A673 (cell line): Measurements from ENCODE around the gene APOL1. TPM values are rescaled to one million over a fixed set of nuclear protein-coding genes. Genes with fewer than 3 reads are reported as not detected.

Experiments
- BruUV-seq: library from RNA; stranded (reverse); fragments of 400-500 nt; replicated peaks from 2 replicates; lab custom pipeline; 2021; lab: Mats Ljungman, UMichigan
- CTCF ChIA-PET: fragments of 300-600 bp; sonication (Branson Sonifier 250); formaldehyde crosslinking; loops from one replicate; lab custom pipeline; 2022; ENCODE audit warnings: antibody characterized with exemption; lab: Charles Lee
- POLR2A ChIA-PET: fragments of 300-600 bp; sonication (Branson Sonifier 250); formaldehyde crosslinking; loops from one replicate; lab custom pipeline; 2022; ENCODE audit warnings: antibody characterized with exemption; ENCODE audit not compliant: low non-redundant PET; lab: Charles Lee
- DNase-seq: peaks from one replicate; pipeline ENCODE4 v3.0.0-alpha.2; 2015; ENCODE audit warnings: low spot score
- H3K27ac ChIP-seq: fragments of 200-600 bp; sonication (generic); 2 replicates; pipeline ENCODE4 v1.5.1; 2016; ENCODE audit warnings: mixed run types, low read depth, mild to moderate bottlenecking, mixed read lengths, antibody characterized with exemption, low read length; ENCODE audit not compliant: poor library complexity, severe bottlenecking
- H3K27me3 ChIP-seq: fragments of 200-600 bp; sonication (generic); replicated peaks from 2 replicates; pipeline ENCODE4 v1.6.1; 2017; ENCODE audit warnings: mixed run types, low read depth, mild to moderate bottlenecking, mixed read lengths, antibody characterized with exemption, low read length; ENCODE audit not compliant: insufficient read depth, poor library complexity
- H3K36me3 ChIP-seq: fragments of 200-600 bp; sonication (generic); 2 replicates; pipeline ENCODE4 v1.6.1; 2016; ENCODE audit warnings: mixed run types, mild to moderate bottlenecking, mixed read lengths, antibody characterized with exemption, low read length; ENCODE audit not compliant: insufficient read depth, poor library complexity, severe bottlenecking
- H3K4me1 ChIP-seq: fragments of 200-600 bp; sonication (generic); 2 replicates; pipeline ENCODE4 v1.6.1; 2017; ENCODE audit warnings: mixed run types, mild to moderate bottlenecking, mixed read lengths, antibody characterized with exemption, low read length; ENCODE audit not compliant: insufficient read depth, poor library complexity, severe bottlenecking
- H3K4me3 ChIP-seq: fragments of 200-600 bp; sonication (generic); 2 replicates; pipeline ENCODE4 v1.5.1; 2016; ENCODE audit warnings: low read depth, mixed run types, mild to moderate bottlenecking, mixed read lengths, low read length; ENCODE audit not compliant: poor library complexity, severe bottlenecking
- H3K9me3 ChIP-seq: fragments of 200-600 bp; sonication (generic); 2 replicates; pipeline ENCODE4 v1.6.1; 2016; ENCODE audit warnings: mixed run types, low read depth, mild to moderate bottlenecking, mixed read lengths, antibody characterized with exemption, low read length; ENCODE audit not compliant: poor library complexity, severe bottlenecking
- EZH2 ChIP-seq: fragments of 200-600 bp; sonication (generic); IDR thresholded peaks from 2 replicates; pipeline ENCODE4 v1.6.1; 2017; ENCODE audit warnings: borderline replicate concordance, low read depth, mild to moderate bottlenecking, mixed read lengths, antibody characterized with exemption, low read length; ENCODE audit not compliant: poor library complexity, severe bottlenecking
- intact Hi-C: fragments of 100-400 bp; cut with micrococcal nuclease; formaldehyde crosslinking; loops from one replicate; pipeline ENCODE4 v1.10.0; 2022; ENCODE audit not compliant: unreplicated experiment
- total RNA-seq: library from RNA; stranded (reverse); gene quantifications from 2 replicates; pipeline ENCODE4 v1.2.3, GENCODE V29; 2021
- TF ChIP-seq, protein P1 (sequence below): fragments of 300-800, 200-600 bp; sonication (generic); conservative IDR thresholded peaks from 2 replicates; pipeline ENCODE4 v1.5.1; 2017; ENCODE audit warnings: low read depth, mild to moderate bottlenecking, antibody characterized with exemption, low read length, moderate library complexity, mixed read lengths

The APOL1 gene
- total RNA-seq, 1 experiment from 2014 or later = 0.30 TPM

DNA sequence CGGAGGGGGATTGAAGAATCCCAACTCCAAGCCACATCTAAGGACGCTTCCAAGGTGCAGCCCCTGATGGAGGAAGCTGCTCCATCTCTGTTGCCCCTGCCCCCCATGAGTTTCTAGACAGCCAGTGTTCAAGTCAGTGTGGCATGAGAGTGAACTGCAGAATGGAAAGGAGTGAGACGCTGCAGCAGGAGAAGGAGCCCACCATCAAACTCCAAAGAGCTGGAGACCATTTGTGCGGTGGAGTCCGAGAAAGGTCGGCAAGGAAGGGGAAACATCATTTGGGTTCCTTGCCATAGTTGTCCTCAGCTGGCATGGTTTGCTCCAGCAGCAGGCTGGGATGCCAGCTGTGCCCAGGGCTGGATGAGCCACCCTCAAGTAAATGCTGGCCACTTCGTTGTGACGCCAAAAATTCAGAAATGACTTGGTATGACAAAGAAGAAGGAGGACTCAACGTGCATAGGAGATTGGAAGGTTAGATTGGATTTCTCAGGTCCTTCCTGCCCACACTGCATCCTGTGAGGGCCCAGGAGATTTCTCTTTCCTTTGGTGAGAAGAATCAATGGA lies 30.0 kb upstream of the APOL1 start:
- TF ChIP-seq EZH2 = no peak
- TF ChIP-seq, protein P1, sequence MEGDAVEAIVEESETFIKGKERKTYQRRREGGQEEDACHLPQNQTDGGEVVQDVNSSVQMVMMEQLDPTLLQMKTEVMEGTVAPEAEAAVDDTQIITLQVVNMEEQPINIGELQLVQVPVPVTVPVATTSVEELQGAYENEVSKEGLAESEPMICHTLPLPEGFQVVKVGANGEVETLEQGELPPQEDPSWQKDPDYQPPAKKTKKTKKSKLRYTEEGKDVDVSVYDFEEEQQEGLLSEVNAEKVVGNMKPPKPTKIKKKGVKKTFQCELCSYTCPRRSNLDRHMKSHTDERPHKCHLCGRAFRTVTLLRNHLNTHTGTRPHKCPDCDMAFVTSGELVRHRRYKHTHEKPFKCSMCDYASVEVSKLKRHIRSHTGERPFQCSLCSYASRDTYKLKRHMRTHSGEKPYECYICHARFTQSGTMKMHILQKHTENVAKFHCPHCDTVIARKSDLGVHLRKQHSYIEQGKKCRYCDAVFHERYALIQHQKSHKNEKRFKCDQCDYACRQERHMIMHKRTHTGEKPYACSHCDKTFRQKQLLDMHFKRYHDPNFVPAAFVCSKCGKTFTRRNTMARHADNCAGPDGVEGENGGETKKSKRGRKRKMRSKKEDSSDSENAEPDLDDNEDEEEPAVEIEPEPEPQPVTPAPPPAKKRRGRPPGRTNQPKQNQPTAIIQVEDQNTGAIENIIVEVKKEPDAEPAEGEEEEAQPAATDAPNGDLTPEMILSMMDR = no peak
- POLR2A ChIA-PET = no interaction called here

DNA sequence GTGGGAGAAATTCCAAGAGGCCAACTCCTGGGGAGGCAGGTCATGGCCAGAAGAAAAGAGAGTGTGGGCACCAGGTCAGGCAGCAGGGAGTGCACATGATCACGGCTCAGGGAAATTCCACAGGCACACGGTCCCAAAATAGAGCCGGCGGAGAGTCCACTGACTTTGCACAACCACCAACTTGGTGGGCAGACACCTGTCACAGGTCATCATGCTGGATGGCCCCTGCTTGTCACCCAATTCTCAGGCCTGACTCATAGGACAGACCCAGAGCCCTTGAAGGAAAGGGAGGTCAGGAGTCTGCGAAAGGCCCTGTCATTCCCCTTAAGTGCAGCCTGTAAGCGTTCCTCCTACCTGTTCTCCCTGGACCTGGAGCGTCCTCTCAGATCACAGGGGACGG lies 29.4 kb upstream of the APOL1 start:
- intact Hi-C loops = loop anchor here (5.0 kb wide), 1 partner anchor 76 kb away; no protein-coding TSS in a partner anchor
- no TSS peak for BruUV-seq

More for the DNA sequence above, 30.0 kb upstream of the APOL1 start:
- CTCF ChIA-PET = no interaction called here
- peaks cover 2% of the 10 kb centered on the region for H3K36me3 ChIP-seq
- no TSS peak for BruUV-seq
- intact Hi-C loops = loop anchor here (5.0 kb wide), 1 partner anchor 76 kb away; no protein-coding TSS in a partner anchor
- no peaks in the 10 kb centered on the region for H3K4me1 ChIP-seq
- H3K27me3 ChIP-seq = no peaks in the 10 kb centered on the region
- H3K9me3 ChIP-seq = no peaks in the 10 kb centered on the region
- no peak for DNase-seq
- H3K27ac ChIP-seq = no peak overlapping the region
- no peak overlapping the region for H3K4me3 ChIP-seq

DNA sequence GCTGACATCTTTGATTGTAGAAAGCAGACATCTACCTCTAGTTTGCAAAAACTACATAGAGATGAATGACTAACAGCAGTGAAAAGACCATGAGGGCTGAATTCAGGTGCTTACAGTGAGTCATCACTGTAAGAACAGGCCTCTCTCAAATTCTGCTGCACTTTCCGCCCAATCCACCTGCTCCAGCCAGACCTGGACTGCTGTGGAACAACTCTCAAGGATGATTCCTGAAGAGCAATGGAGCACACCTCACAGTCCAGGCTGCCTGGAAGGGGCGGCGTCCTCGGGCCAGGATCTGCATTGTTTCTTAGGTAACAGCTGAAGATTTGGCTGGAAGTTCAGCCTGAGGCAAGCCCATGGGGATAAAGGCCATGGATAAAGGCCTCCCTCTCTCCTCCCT lies 28.7 kb upstream of the APOL1 start:
- TF ChIP-seq, protein P1 = no peak
- no peak for TF ChIP-seq EZH2
- Histone ChIP-seq H3K4me3 (no peak overlapping the region), H3K27ac (no peak overlapping the region), H3K4me1 (no peaks in the 10 kb centered on the region), H3K27me3 (no peaks in the 10 kb centered on the region), H3K36me3 (peaks cover 5% of the 10 kb centered on the region), H3K9me3 (no peaks in the 10 kb centered on the region)
- DNase-seq = no peak
- intact Hi-C loops = loop anchor here (5.0 kb wide), 1 partner anchor 77 kb away; no protein-coding TSS in a partner anchor
- BruUV-seq = no TSS peak
- CTCF ChIA-PET = no interaction called here
- POLR2A ChIA-PET = no interaction called here

More for the DNA sequence above, 29.4 kb upstream of the APOL1 start:
- no peak for TF ChIP-seq EZH2
- TF ChIP-seq, protein P1 = no peak
- Histone ChIP-seq H3K27ac (no peak overlapping the region), H3K4me3 (no peak overlapping the region), H3K36me3 (peaks cover 5% of the 10 kb centered on the region), H3K27me3 (no peaks in the 10 kb centered on the region), H3K9me3 (no peaks in the 10 kb centered on the region), H3K4me1 (no peaks in the 10 kb centered on the region)
- DNase-seq = no peak
- POLR2A ChIA-PET = no interaction called here
- CTCF ChIA-PET = no interaction called here
